HUES6 (cell line): Measurements from ENCODE around the gene KCNMA1.

Experiments
- H3K27ac ChIP-seq: 2 replicates; pipeline ENCODE4 v1.7.0; 2013; ENCODE audit warnings: low read depth, mild to moderate bottlenecking, low read length, inconsistent platforms
- H3K27me3 ChIP-seq: 2 replicates; pipeline ENCODE4 v1.6.1; 2013; ENCODE audit warnings: low read length; ENCODE audit not compliant: control insufficient read depth, insufficient read depth
- H3K36me3 ChIP-seq: 2 replicates; pipeline ENCODE4 v1.6.1; 2013; ENCODE audit warnings: low read length; ENCODE audit not compliant: control insufficient read depth, insufficient read depth
- H3K4me1 ChIP-seq: 2 replicates; pipeline ENCODE4 v1.6.1; 2013; ENCODE audit warnings: low read length; ENCODE audit not compliant: control insufficient read depth, insufficient read depth
- H3K4me3 ChIP-seq: 2 replicates; pipeline ENCODE4 v1.5.1; 2013; ENCODE audit warnings: low read depth, low read length
- H3K9ac ChIP-seq: one replicate; pipeline ENCODE4 v1.6.1; 2013; ENCODE audit warnings: mild to moderate bottlenecking, low read length
- H3K9me3 ChIP-seq: 2 replicates; pipeline ENCODE4 v1.6.1; 2013; ENCODE audit warnings: low read depth, low read length; ENCODE audit not compliant: control insufficient read depth, insufficient read depth

The KCNMA1 gene

DNA sequence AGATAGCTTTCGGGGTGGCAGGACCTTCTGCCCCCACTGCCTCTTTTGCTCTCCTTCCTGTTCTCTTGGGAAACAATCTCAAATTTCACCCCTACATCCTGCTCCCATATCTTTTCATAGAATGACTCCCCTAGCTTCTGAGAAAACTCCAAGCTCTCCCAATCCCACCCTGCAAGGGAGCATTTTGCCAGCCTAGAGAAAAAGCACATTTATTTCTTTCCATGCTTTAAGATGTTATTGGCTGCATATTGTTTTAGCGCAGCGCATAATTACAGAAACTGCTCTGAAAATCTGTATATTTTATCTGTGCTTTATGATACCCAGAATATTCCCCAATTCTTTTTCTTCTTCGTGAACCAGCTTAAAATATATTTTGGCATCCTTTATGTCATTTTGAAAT lies 601.3 kb downstream of the KCNMA1 start:
- no peaks in the 10 kb centered on the region for H3K27me3 ChIP-seq
- no peak overlapping the region for H3K27ac ChIP-seq
- no peaks in the 10 kb centered on the region for H3K9me3 ChIP-seq
- no peak overlapping the region for H3K9ac ChIP-seq
- no peaks in the 10 kb centered on the region for H3K36me3 ChIP-seq
- H3K4me1 ChIP-seq = peaks cover 9% of the 10 kb centered on the region; the same call in 1 of the 2 replicates
- H3K4me3 ChIP-seq = no peak overlapping the region

DNA sequence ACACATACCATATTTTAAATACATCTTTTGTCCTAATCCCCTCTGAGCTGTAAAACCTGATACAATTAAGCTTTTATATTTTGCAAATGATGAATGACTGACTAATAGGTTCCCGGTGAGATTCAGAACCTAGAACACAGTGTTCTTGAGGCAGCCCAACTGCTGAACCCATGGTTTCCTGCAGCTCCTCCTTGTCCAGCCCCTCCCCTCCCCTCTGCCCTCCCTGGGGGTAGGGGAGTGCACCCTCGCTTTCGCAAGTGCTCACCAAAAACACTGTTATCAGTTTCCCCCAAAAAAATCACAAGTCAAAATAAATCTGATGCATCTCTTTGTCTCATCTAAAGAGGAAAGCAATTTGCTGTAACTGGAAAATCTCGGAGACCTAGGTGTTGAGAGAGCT lies 602.8 kb downstream of the KCNMA1 start:
- no peak overlapping the region for H3K4me3 ChIP-seq

GRCh38 chr10:77034240-77034639 lies 603.4 kb downstream of the KCNMA1 start:
- peaks cover 9% of the 10 kb centered on the region; the same call in 1 of the 2 replicates for H3K4me1 ChIP-seq
- no peaks in the 10 kb centered on the region for H3K27me3 ChIP-seq
- H3K27ac ChIP-seq = no peak overlapping the region
- no peaks in the 10 kb centered on the region for H3K36me3 ChIP-seq
- no peak overlapping the region for H3K9ac ChIP-seq
- H3K4me3 ChIP-seq = no peak overlapping the region
- H3K9me3 ChIP-seq = no peaks in the 10 kb centered on the region

More for the DNA sequence above, 602.8 kb downstream of the KCNMA1 start:
- H3K9me3 ChIP-seq = no peaks in the 10 kb centered on the region
- no peaks in the 10 kb centered on the region for H3K27me3 ChIP-seq
- H3K4me1 ChIP-seq = peaks cover 9% of the 10 kb centered on the region; the same call in 1 of the 2 replicates
- no peak overlapping the region for H3K27ac ChIP-seq
- no peaks in the 10 kb centered on the region for H3K36me3 ChIP-seq
- H3K9ac ChIP-seq = no peak overlapping the region

- Histone ChIP-seq H3K27me3 (no peaks in the 10 kb centered on the region), H3K27ac (no peak overlapping the region), H3K36me3 (no peaks in the 10 kb centered on the region), H3K4me1 (no peaks in the 10 kb centered on the region; the same call in none of the 2 replicates), H3K9ac (no peak overlapping the region), H3K9me3 (no peaks in the 10 kb centered on the region), H3K4me3 (no peak overlapping the region)
Measured at GRCh38 chr10:77032188-77032570, 605.4 kb downstream of the KCNMA1 start.

DNA sequence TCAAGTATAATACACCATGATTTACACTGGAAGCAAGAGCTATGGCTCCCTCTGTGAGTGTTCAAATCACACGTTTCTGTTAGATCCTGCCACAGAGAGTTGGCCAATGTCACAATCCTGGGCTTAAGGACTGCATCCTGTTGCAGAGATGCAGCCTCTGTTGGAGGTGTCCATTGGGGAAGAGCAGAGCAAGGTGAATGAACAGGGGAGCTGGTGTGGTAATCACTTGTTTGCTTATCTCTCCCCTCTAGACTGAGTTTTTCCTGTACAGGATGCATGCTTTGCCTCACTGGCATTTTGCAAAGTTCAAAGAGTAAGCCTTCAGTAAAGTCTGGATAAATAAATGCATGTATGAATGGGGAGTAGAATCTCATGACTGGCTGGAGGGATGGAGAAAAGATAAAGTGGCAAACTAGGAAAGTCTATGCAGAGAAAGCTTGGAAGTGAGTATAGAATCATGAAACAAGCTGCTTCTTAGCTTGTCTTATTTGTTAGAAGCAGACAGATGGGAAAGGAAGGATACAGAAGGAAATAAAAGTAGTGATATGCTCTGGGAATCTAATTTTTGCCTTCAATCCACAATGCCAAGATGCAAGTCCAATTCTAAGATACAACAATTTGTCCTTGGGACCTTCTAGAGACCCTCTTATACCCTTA lies 605.9 kb downstream of the KCNMA1 start:
- no peak overlapping the region for H3K27ac ChIP-seq
- H3K9me3 ChIP-seq = no peaks in the 10 kb centered on the region
- no peak overlapping the region for H3K9ac ChIP-seq
- H3K4me1 ChIP-seq = no peaks in the 10 kb centered on the region; the same call in 1 of the 2 replicates
- H3K27me3 ChIP-seq = no peaks in the 10 kb centered on the region
- H3K4me3 ChIP-seq = no peak overlapping the region
- no peaks in the 10 kb centered on the region for H3K36me3 ChIP-seq

DNA sequence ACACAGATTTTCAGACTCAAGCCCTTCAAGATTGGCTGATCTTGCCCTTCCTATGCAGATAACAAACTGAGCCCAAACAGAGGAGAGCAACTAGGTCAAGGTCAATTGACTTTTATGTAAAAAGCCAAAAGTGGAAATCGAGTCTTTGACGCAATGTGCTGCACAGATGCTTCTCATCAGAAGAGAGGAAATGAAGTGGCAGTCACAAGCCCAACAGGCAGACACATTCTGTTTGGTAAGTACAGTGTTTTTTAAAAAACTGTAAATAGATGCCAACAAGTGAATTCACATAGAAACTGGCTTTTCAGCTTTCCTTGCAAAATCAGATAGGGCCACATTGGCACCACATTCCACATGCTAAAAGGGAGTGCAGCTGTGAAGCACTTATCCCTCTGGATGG lies 606.6 kb downstream of the KCNMA1 start:
- Histone ChIP-seq H3K27ac (no peak overlapping the region), H3K9ac (no peak overlapping the region), H3K4me1 (no peaks in the 10 kb centered on the region; the same call in 1 of the 2 replicates), H3K27me3 (no peaks in the 10 kb centered on the region), H3K36me3 (no peaks in the 10 kb centered on the region), H3K9me3 (no peaks in the 10 kb centered on the region), H3K4me3 (no peak overlapping the region)

DNA sequence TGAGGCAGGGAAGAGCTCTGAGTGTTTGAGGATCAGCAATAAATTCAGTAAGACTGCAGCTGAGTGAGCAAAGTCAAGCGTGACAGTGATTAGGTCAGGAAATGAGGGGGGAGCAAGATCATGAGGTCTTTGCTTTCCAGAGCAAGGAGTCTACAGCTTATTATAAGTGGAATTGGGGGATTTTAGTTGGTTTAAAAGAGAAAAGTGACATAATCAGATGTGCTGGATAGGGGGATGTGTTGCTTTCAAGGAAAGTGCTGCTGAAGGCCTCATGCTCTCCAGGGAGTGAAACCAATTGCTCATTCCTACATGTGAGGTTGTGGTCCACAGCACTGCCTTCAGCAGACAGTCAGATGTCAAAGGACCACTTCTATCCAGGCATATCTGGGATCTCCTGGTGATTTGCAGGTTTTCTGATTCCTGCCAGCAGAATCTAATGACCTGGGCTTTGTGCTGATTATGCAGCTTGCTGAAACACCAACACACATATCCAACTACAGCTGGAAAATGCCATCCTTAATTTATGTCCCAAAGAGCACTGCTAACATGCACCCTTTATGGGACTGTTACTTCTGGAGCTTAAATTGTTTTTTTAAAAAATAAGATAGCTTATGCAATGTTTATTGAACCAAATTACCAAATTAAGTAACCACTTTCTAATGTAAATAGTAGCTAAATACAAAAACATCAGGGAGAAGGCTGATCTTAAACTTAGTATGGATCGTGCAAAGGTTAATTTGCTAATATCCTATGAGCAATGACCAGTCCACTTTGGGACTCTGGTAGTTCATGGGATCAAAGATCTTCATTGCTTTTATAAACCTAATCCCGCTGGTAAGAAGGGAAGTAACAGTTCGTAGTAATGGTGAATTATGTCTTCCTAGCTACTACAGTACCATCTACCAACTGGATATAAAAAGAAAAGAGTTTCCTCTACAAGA lies 607.6 kb downstream of the KCNMA1 start:
- H3K4me1 ChIP-seq = no peaks in the 10 kb centered on the region; the same call in 1 of the 2 replicates
- no peak overlapping the region for H3K9ac ChIP-seq
- H3K27me3 ChIP-seq = no peaks in the 10 kb centered on the region
- no peak overlapping the region for H3K4me3 ChIP-seq
- H3K27ac ChIP-seq = no peak overlapping the region
- no peaks in the 10 kb centered on the region for H3K36me3 ChIP-seq
- no peaks in the 10 kb centered on the region for H3K9me3 ChIP-seq

DNA sequence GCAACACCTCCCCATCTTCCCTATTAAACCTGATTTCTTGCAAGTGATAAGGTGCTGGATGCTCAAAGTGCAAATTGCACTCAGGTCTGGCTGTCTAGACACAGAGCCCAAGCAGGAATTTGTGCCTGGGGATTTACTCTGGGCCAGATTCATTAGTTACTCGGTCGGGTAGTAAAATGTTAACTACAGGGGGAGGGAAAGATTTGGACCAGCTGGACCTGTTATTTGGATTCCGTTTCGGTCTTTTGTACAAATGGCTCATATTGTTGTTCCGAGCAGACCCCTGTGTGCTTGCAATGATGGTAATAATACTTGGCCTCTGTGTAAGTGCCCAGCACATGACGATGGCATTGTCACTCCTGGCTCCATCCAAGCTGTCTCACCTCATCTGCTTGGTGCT lies 609.6 kb downstream of the KCNMA1 start:
- no peaks in the 10 kb centered on the region; the same call in 1 of the 2 replicates for H3K4me1 ChIP-seq
- H3K9ac ChIP-seq = no peak overlapping the region
- no peaks in the 10 kb centered on the region for H3K9me3 ChIP-seq
- H3K27ac ChIP-seq = no peak overlapping the region
- no peaks in the 10 kb centered on the region for H3K36me3 ChIP-seq
- no peak overlapping the region for H3K4me3 ChIP-seq
- no peaks in the 10 kb centered on the region for H3K27me3 ChIP-seq

DNA sequence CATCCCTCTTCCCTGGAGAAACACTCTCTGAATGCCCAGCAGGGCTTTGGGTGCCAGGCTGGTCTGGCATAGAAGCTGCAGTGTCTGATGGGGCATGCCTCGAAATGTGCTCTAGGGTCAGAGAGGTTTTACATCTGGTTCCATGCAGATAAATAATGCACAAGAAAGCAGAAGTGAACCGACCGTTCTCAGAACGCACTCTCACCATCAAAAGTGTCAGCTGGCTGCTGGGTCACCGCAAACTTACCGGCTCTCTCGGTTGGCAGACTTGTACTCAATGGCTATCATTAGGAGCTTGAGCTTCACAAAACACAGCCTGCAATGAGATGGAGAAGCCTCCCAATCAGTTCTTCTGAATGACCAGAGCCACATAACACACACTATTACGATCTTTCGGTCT lies 610.0 kb downstream of the KCNMA1 start:
- Histone ChIP-seq H3K36me3 (no peaks in the 10 kb centered on the region), H3K27me3 (no peaks in the 10 kb centered on the region), H3K27ac (no peak overlapping the region), H3K4me3 (no peak overlapping the region), H3K9ac (no peak overlapping the region), H3K9me3 (no peaks in the 10 kb centered on the region), H3K4me1 (no peaks in the 10 kb centered on the region; the same call in 1 of the 2 replicates)

- no peaks in the 10 kb centered on the region for H3K27me3 ChIP-seq
- no peaks in the 10 kb centered on the region for H3K36me3 ChIP-seq
- H3K4me1 ChIP-seq = no peaks in the 10 kb centered on the region; the same call in 1 of the 2 replicates
- no peaks in the 10 kb centered on the region for H3K9me3 ChIP-seq
- no peak overlapping the region for H3K27ac ChIP-seq
- no peak overlapping the region for H3K9ac ChIP-seq
- no peak overlapping the region for H3K4me3 ChIP-seq
Measured at GRCh38 chr10:77027141-77027540, 610.5 kb downstream of the KCNMA1 start.

DNA sequence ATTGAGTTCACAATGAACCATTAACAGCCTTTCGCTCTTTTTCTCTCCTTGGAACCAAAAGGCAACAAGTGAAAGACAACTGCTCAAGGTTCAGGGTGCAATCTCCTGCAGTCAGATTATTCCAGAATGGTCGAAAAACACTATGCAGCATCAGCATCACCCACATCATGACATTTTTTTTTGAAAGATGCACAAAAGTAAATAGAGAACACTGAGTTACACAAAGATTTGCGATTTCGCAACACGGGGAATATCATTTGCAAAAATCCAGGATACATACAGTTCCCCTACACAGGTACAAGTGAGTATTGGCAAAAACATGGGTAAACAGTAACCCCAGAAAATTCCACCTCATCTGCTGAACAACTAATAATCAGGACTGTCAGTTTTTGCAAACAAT lies 611.5 kb downstream of the KCNMA1 start:
- no peak overlapping the region for H3K27ac ChIP-seq
- no peaks in the 10 kb centered on the region for H3K9me3 ChIP-seq
- no peak overlapping the region for H3K4me3 ChIP-seq
- H3K27me3 ChIP-seq = no peaks in the 10 kb centered on the region
- H3K9ac ChIP-seq = no peak overlapping the region
- H3K36me3 ChIP-seq = no peaks in the 10 kb centered on the region
- no peaks in the 10 kb centered on the region; the same call in 1 of the 2 replicates for H3K4me1 ChIP-seq
